GM18907 (cell line): ENCODE measurements around the gene HAP1.
"Not testable (repeated sequence)": the region's sequence is repeated elsewhere in the genome, so short reads cannot be mapped to it uniquely, and the experiment has no call there.

Experiments
- ATAC-seq: cut with Tn5 transposase; IDR thresholded peaks from one replicate; pipeline ENCODE4 v1.9.1; 2021; ENCODE audit warnings: mild to moderate bottlenecking, moderate library complexity; ENCODE audit not compliant: unreplicated experiment

HAP1 gene

GRCh38 chr17:41728056-41728455 is 6.4 kb downstream of the HAP1 start:
- no peak for ATAC-seq

GRCh38 chr17:41725134-41725533 is 9.3 kb downstream of the HAP1 start:
- no peak for ATAC-seq

- ATAC-seq = no peak
Observed at GRCh38 chr17:41724476-41725050, 9.9 kb downstream of the HAP1 start.

DNA sequence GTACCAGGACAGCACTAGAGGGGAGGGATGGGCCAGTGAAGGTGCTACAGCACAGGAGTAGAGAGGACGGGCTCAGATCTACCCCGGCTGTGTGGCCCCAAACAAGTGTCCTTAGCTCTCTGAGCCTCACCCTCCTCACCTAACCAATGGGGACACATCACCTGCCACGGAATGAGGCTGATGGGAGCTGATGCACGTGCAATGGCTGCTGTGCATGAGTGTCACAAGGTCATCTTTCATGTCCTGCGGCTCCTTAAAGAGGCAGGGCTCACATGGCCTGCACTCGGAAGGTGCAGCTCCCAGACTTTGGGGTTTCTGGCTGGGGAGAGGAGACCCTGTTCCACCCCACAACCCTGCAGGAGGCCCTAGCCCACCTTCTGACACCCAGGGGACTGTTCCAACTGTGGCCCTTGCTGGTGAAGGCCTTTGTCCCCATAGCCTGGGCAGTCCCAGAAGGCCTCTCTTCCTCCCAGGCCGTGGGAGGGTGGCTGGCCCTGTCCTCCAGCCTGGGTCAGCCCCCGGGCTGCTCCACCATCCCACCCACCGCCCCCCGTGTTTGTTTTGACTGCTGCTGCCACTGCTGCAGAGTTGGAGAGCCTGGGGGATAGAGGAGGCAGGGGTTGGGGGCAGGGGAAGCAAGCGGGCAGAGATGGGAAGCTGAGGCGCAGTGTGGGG is 10.5 kb downstream of the HAP1 start:
- no peak for ATAC-seq

DNA sequence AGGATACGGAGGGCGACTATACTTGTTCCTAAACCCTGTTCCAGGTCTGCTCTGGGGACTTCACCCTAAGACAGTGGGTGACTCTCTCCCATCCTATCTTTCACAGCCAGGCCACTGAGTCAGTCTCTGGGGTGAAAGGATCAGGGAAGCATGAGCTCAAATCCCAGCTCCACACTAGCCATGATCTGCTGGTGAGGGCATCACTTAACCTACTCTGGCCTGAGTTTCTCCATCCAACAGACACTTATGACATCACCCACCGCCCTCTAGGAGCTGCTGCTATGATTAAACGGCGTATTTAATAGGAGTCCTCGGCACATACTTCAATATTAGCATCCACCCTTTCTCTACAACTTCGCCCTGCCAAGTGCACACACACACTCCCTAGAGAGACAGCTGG is 12.2 kb downstream of the HAP1 start:
- ATAC-seq = no peak

DNA sequence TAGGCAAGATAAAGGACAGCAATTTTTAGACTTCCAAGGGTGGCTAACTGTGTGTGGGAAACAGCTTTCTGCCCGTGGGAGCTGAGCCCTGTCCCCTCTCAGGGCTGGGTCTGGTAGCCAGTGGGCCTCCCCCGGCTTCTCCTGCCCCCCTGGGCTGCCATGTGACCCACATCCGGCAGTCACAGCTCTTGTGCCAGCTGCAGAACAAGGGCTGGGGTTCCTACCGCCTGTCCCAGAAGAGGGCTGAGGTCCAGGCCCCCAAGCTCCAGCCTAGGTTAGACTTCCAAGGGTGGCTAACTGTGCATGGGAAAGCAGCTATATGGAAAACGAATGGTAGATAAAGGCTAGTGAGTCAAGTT is 16.2 kb downstream of the HAP1 start:
- ATAC-seq = no peak

DNA sequence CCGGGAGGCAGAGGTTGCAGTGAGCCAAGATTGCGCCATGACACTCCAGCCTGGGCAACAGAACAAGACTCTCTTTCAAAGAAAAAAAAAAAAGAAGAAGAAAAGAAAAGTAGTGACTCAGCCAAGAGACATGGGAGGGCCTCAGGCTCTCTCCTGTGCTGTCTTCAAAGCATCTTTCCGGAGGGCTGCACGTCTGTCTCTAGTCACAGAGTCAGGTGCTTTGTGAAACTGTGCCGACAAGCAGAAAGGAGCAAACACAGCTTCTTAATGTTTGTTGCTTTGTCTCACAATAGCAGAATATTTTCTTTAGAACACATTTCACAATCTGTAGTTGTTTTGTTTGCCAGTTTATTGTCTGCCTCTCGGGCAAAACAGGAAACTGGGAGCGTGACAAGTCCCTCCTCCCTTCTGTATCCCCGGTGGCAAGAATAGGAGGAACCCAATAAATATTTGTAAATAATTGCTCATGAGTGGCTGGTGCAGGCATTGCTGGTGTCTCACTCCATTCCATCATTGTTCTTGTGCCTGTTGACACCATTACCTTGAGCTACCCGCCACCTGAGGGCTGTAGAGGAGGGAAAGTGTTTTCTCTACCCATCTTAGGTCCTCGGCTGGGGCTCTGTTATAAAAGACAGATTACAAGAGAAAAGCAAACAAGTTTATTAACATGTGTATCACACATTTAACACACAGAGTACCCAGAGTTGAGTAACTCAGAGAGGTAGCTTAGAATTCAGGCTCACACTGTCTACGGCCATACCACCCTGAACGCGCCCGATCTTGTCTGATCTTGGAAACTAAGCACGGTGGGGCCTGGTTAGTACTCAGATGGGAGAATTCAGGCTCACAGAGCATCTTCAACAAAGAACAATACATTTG is 16.8 kb downstream of the HAP1 start:
- ATAC-seq = no peak

GRCh38 chr17:41711669-41712400 is 22.6 kb downstream of the HAP1 start, which contains the start of gene GAST:
Gene GAST (plus strand): TSS chr17:41712331. CDS start chr17:41715437, 3,106 bp downstream.
- ATAC-seq = no peak

DNA sequence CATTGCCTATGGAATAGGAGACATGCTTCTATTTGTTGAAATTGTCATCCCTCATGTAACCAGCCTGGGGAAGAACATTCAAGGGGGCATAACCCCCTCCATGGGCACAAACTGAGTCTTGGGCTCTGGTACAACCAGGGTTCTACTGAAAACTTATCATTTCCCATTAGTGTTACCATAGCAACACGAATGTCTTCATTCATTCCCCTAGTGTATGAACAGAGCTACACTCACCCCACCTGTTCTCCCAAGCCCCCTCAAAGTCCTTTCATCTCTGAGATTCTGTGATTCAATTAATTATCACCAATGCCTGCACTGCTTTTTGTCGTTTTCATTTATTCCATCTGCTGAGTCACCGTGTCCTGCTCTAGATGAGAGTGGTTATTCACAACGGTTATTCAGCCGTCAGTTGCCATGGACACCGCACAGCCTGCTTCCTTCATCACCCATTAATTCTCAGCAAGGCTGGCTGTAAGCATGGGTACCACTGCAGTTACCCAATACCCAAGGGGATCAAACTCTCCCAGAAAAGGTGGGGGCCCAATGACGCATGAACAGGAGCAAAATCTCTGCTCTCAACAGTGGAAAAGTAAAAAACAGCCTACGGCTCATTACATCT is 23.9 kb downstream of the HAP1 start:
- ATAC-seq = no peak

- no peak for ATAC-seq
Observed at GRCh38 chr17:41707803-41708669, 26.4 kb downstream of the HAP1 start.

GRCh38 chr17:41705271-41705991 is 29.0 kb downstream of the HAP1 start:
- no peak for ATAC-seq

GRCh38 chr17:41702712-41703111 is 31.7 kb downstream of the HAP1 start:
- ATAC-seq = no peak

GRCh38 chr17:41700843-41701242 is 33.6 kb downstream of the HAP1 start:
- not testable (repeated sequence) for ATAC-seq

DNA sequence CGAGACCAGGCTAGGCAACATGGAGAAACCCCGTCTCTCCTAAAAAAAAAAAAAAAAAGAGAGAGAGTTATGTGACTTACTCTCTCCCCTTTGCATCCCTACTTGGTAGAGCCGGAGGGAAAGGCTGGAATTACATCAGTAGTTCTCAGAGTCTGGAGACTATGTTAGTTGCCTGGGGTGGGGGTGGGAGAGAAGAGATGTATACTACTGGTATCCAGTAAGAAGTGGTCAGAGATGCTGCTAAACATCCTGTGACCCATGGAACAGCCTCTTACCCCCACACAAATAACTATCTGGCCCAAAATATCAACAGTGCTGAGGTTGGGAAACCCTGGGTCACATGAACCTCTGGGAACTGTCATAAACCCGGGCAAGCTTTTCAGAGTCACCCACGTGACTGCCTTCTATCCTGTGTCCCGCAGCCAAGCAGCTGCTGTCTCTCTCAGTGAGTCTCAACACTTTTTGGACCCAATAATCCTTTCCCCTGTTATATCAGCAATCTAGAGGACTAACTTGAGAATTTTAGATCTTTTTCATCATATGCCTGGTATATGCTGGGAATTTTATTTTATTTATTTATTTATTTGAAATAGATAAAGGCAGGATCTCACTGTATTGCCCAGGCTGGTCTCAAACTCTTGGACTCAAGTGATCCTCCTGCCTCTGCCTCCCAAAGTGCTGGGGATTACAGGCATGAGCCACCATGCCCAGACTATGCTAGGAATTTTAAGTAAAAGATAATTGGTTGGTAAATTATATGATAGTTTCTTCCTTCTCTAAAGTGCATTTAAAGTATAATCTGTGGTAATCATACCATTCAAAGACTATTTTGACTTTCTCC is 37.1 kb downstream of the HAP1 start:
- no peak for ATAC-seq

GRCh38 chr17:41695954-41696757 is 38.3 kb downstream of the HAP1 start:
- no peak for ATAC-seq

GRCh38 chr17:41695134-41695661 is 39.2 kb downstream of the HAP1 start:
- no peak for ATAC-seq
